HG03342 (cell line): ENCODE measurements around the gene RRP15.

Experiments
- ATAC-seq: cut with Tn5 transposase; IDR thresholded peaks from one replicate; pipeline ENCODE4 v1.9.1; 2021; ENCODE audit warnings: mild to moderate bottlenecking, moderate library complexity; ENCODE audit not compliant: unreplicated experiment

Gene RRP15, protein sequence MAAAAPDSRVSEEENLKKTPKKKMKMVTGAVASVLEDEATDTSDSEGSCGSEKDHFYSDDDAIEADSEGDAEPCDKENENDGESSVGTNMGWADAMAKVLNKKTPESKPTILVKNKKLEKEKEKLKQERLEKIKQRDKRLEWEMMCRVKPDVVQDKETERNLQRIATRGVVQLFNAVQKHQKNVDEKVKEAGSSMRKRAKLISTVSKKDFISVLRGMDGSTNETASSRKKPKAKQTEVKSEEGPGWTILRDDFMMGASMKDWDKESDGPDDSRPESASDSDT

DNA sequence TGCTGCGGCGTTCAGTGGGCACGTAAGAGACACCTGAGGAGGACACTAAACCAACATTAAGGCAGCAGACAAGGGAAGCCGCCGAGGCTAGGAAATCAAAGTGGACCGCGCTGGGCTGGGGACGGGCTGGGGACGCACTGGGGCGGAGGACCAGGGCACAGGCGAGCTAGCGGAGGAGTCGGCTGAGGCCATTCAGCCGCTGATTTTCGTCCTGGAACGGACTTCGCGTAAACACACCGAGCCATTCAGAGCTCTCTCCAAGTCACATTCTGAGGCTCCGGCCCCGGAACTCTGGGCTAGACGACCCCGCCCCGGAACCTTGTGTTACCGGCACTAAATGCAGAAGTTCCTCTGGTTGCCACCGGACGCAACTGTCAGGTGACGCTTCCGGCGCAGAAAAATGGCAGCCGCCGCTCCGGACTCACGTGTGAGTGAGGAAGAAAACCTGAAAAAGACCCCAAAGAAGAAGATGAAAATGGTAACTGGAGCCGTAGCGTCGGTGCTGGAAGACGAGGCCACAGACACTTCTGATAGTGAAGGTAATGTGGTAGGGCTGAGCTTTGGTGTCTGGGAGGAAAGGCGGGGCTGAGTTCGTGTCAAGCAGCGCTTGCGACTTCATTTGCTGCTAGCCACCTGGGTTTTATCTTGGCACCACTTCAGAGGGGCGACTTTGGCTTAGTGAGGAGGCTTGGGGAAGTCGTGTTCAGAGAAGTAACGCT lies at the start of gene RRP15:
TSS of gene RRP15 (plus strand) at position 377 of the 719 bp plus-strand sequence. CDS start at position 401, 24 bp downstream.
- ATAC-seq = peak; percentile 100

DNA sequence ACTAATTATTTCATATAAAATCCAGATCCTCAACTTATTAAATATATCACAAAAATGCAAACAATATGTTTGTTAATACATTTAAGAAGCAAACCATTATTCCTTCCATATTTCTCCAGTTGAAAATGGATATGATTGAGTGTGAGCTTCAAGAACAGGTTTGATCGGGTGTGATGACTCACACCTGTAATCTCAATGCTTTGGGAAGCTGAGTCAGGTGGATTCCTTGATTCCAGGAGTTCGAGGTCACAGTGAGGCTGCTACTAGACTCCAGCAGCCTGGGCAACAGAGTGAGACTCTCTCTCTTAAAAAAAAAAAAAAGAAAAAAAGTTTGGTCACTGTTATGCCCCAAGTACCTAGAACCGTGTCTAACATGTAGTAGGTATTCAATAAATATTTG lies 42.9 kb upstream of the RRP15 start:
- no peak for ATAC-seq

DNA sequence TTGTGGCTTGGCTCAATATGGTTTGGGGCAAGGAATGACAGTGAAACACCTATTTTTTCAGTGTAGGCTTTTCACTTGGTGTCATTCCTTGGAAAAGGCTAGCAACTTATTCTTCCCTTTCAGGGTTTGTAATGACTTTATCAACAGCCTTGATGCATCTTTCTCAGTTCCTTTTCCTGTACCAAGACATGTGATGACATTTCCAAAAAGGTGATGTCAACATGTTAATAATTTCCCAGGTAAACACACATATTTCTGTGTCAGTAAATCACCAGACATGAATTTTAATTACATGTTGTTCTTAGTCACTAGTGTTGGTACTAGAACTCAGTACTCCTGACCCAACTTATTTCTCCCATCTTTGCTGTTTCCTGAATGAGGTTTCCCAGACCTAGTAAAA lies 37.8 kb upstream of the RRP15 start:
- ATAC-seq = peak; percentile 79

DNA sequence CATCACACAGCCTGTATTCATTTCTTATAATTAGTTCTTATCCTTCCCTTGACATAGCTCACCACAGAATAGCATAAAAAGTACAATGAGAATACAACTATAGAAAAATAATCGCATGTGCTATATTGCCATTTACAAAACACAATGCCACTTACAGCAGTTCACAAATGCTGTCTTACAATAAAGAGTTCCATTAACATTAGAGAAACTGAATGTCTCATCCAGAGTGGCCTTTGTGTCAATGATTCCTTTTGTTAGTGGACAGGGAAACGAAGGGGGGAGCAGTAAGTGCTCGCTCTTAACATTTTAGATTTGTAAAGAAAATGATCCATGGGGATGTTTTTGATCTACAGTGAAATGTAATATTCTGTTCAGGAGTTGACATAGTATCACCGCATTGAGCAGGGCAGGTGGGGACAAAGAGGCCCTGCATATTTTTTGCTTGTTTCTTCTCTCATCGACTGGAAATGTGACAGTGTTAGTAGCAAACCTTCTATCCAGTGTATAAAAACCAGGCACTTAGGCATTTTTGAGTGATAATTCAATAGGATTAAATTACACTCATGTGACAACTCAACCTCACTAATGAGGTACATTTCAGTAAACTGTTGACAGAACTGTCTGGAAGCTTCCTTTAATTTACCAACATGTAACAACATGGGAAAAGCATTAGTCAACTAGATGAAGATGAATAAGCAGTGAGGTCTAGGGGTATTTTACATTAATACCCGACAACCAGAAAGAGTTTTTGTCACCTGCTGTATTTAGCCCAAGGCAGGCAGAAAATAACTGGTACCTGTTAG lies 35.6 kb upstream of the RRP15 start:
- no peak for ATAC-seq

DNA sequence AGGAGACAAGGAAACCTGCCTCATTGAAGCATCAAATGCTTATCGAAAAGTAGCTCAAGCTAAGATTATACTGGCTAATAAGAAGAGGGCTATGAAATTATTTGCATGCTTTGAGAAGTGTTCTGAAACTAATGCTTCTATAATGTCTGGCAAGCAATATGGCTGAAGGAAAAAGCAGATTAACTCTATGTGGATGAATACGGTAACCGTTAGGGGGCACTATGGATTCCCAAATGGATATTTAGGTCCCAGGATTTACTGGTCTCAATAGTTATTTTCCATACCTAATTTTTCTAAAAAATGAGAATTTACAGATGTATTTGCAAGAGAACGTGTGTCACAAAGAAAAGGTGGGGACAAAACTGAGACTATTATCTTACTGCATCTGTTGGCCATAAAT lies 34.6 kb upstream of the RRP15 start:
- ATAC-seq = no peak

DNA sequence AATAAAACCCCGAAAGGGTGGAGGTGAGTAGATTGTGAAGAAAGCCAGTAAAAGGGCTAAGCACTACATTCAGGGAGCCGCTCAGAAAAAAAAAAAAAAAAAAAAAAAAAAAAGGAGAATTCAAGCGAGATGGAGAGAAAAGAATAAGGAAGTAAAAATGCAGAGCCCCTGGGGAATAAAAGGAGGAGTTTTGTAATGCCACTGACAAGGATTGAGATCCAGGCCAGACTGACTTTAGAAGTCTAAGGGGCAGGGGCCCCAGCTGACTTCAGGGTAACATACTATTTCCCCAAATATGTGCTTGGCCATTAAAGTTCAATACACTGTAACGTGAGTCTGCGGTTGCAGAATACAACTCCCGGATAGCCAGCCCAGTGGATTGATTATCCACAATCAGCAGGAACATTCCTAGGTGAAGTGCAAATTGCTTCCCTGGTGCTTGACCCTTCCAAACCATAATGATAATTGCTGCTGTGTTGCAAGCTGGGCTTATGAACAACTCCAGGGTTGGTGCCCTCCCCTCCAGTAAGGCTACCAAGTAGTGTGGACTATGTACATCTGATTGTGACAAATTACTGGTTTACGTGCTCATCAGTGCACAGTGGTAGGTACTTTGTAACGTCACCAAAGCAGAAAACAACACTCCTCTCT lies 30.7 kb upstream of the RRP15 start:
- ATAC-seq = no peak

DNA sequence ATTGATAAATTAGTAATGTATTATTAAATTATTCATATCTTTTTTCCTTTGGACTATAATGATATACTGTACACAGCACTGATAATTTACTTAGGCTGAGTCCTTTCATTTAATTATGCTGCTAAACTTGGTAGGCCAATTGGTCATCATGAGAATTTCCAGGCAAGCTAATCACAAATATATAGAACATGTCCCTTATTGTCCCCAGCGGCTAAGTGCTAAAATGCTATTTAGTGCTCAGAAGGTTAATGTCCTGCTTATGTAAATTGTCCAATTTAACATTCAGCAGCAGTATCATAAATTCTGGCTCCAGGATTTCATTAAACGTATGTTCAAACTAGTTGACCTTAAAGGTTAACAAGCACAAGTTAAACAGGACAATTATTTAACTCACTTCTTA lies 30.0 kb upstream of the RRP15 start:
- ATAC-seq = no peak

DNA sequence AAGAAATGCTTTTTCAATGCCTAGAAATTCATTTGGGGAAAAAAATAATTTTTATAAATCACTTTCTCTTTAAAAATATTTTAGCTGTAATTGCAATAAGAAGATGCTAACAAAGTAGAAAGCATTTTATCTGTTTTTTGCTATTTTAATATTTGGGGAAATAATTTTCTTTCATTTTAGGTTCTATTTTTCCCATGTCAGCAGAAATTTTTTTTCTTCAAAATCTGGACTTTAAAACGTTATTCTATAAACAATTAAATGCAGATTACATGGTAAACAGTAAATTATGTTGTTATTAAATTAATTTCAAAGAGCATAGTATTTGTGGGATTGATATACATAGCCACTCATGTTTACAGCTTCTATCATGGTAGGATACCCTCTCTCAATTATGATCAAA lies 27.7 kb upstream of the RRP15 start:
- ATAC-seq = no peak

DNA sequence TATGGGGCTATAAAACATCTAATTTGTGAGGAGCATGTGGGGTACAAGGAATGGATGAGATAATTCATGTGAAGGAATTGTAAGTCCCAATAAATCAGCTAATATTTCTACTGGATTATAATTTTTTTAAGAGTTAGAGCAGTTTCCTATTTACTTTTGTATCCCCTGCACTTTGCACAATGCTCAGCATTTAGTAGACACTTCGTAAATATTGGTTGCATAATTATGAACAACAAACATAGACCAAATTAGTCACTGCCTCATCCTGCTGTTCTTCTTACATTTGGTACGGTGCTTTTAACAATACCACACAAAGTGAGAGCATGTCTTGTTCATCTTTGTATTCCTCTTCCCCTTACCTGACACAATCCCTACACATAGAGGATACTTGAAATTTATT lies 27.1 kb upstream of the RRP15 start:
- no peak for ATAC-seq

DNA sequence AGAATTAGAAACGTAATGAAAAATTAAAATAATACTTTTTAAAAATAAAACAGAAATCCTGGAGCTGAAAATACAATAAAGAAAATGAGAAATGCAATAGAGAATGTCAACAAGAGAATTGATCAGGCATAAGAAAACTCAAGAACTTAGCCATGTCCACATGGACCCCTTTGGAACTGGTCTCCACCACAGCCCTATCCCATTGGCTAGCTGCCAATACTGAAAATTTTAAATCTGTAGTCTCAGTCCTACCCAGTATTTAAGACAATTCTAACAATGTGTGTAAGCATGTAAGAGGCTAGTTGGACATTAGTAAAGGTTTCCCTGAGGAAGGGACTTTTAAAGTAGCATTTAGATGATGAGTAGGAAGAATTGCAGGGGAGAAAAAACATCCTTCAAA lies 25.8 kb upstream of the RRP15 start:
- ATAC-seq = no peak

DNA sequence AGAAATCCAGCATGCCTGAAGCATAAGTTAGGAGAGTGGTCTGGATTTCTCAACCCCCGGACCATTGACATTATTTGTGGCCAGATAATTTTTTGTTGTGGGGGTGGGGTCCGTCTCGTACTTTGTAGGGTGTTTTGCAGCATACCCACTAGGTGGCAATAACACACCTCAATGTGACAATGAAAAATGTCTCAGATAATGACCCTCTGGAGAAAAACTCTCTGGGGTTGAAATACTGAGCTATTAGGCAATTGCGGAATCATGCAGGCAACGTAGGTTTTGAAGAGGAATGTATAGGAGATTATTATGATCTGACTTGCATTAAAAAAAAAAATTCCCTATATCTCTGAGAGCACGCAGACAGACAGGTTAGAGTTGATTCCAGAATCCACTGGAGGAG lies 25.3 kb upstream of the RRP15 start:
- ATAC-seq = peak; percentile 77

DNA sequence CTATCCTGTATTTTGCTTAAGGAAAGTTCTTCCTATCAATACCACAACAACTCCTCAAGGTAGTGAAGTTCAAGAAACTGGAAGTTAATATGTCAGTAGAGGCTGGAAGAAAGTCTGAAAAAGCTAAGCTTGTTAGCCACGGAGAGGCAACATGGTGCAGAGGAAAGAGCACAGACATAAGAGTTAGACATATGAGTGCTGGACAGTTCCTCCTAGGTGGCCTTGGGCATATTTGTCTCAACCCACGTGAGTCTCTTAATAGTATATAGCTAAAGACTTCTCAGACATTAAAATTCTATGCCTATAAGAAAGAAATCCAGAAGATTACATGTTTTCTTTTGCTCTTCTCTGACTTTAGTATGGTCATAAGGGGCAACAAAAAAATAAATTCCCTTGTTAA lies 22.8 kb upstream of the RRP15 start:
- no peak for ATAC-seq

DNA sequence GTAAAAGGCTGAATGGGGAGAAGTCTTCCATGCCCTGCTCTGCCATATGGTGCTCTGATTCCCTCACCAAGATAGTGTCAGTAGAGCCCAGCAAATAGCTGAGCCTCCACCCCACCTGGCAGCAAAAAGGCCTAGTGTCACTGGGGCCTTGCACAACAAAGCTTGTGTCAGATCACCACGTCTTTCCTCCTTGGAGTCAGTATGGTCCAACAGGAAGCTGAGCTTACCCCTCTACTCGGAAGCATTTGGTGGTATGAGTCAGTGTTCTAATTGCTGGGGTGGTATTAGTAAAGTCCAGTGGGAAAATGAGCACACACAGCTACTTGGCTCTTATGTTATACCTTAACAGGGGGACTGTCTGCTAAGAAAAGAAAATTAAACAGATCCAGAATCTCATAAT lies 18.7 kb upstream of the RRP15 start:
- ATAC-seq = no peak

DNA sequence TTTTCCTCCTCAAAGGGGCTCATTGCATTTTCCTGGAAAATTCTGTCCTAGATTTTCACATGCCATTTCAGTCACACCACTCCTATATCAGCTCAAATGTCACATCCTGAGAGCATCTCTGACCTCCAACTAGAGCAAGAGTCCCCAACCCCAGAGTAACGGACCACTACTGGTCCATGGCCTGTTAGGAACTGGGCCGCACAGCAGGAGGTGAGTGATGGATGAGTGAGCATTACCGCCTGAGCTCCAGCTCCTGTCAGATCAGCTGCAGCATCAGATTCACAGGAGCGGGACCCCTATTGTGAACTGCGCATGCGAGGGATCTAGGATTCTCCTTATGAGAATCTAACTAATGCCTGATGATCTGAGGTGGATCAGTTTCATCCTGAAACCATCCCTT lies 12.7 kb upstream of the RRP15 start:
- ATAC-seq = no peak

DNA sequence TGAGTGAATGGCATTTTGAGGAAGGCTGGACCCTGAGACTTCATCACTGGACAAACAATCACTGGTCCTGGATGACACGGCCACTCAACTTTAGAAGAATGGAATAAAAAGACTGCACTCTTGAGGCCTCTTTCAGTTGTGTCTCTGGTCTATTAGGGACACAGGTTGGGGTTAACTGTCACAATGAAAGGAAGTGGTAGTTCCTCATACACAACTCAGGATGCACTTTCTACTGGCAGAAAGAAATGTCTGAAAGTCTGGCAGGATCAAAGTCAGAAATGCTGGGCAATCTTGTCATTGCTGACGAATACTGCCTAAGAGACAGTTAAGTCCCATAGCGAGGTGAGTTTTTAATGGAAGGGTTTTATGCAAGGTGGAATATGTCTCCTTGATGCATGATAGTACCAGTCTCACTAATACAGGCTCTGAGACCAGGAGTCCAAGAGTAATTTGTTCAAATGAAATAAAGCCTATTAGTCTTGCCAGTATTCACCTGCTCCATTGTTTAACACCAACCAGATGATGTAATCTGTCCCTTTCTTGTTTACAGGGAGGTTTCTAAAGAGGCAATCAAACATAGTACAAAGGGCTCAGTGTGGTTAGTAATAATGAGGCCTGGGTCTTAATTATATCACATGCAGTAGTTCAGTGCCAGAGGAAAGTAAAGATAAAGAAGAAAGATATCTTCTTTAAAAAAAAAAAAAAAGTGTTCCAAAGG lies 11.2 kb upstream of the RRP15 start:
- no peak for ATAC-seq

DNA sequence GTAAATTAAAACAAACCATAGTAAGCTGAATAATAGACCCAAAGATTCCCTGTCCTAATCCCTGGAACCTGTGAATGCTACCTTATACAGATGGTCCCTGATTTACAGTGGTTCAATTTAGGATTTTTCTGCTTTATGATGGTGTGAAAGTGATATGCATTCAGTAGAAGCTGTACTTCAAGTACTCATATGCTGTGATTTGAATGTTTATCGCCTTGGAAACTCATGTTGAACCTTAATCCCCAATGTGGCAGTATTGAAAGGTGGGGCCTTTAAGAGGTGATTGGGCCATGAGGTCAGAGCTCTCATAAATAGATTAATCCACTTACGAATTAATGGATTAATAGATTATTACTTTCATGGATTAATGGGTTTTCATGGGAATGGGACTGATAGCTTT lies 10.6 kb upstream of the RRP15 start:
- ATAC-seq = no peak

DNA sequence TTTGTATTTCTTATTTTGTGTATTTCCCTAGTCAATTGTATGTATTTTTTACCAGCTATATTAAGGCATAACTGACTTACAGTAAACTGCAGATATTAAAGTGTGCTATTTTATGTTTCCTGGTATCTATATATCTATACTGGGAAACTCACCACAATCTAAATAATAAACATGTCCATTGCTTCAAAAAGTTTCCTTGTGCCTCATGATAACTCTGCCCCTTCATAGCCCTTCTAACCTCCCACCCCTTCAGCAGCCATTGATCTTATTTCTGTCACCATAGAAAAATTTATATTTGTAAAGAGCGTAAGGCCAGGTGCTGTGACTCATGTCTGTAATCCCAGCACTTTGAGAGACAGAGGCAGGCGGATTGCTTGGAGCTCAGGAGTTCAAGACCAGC lies 9.3 kb upstream of the RRP15 start:
- no peak for ATAC-seq

DNA sequence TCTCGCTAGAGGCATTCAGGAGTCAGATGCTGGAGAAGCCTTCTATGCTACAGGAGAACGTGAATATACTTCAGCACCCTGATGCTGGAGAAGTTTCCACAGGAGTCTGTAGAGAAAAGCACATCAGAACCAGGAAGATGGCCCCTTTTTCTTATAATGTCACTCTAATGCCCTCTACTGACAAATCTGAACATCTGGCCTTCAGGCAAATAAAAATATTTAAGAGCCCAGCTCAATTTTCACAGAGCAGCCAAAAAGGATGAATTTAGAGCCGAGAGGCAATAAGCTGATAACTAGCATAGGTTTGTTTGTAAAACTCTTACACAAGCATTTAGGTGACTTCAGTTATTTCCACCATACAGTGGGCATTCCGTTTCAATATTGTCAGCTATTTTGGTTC lies 3.8 kb upstream of the RRP15 start:
- no peak for ATAC-seq

DNA sequence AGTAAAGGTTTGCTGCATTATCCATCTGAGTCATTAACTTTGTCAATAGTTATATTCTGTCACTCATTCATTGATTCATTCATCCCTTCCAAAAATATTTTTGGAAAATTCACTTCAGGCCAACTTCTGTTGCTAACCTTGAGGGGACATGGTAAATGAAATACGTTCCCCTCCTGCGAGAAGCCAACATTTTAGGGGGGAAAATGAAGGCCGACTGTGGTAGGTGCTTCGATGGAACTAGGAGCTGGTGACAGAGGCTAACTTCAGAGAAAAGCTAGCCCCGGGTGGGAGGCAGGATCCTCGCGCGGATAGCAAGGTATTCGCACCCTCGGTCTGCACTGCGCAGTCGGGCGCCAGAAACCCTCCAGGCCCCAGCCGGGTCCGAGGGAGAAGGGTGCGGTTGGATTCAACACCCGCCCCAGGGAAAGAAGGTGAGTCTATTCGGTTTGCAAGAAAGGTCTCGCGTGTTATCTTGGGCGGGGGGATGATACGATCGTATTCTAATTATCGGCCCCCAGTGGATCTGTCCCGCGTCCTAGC lies 646 bp upstream of the RRP15 start:
- ATAC-seq = peak; percentile 11

DNA sequence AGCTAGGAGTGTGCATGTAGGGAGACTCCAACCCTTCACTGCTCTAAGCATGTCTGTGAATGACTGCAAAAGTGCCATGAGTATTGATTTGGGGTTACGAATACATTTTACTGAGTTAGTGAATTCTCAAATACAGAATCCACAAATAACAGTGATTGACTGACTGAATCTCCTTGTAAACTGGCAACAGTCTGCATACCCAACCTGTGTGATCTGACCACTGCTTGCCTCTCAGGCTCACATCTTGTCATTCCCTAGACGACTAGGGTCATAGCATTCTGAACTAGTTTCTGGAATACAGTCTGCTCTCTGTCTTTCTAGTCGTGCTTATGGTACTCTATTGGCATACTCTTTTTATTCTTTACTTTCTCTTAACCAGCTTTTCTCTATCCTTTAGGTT lies 7.4 kb downstream of the RRP15 start:
- no peak for ATAC-seq

DNA sequence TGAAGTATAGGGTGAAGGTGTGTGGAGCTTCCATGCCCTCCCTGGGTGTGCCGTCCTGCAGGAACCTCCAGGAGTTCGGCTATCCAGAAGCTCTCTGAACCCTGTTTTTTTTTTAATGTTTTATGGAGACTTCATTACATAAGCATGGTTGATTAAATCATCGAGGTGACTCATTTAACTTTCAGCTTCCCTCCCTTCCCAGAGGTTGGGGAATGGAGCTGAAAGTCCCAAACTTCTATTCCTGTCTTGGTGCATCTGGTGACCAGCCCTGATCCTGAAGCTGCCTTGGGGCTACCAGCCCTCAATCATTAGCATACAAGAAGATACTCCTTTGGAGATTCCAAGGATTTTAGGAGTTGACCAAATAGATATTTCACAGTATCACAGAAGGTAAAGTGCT lies 9.5 kb downstream of the RRP15 start:
- no peak for ATAC-seq
